HepG2 (cell line): ENCODE measurements around the gene BCKDHA.

Experiments used
- ATF3 ChIP-seq: sonication (generic); formaldehyde crosslinking; IDR thresholded peaks from 2 replicates; pipeline ENCODE4 v1.4.0; 2020; ENCODE audit warnings: missing genetic modification reagents
- CHD4 ChIP-seq: fragments of 200-600 bp; sonication (generic); IDR thresholded peaks from 2 replicates; pipeline ENCODE4 v1.7.0; 2017; ENCODE audit warnings: mild to moderate bottlenecking, low read length, borderline replicate concordance
- ISL2 ChIP-seq: sonication (generic); formaldehyde crosslinking; IDR thresholded peaks from 2 replicates; pipeline ENCODE4 v1.5.0; 2020; ENCODE audit warnings: missing genetic modification reagents
- MXD1 ChIP-seq: sonication (generic); formaldehyde crosslinking; IDR thresholded peaks from 2 replicates; pipeline ENCODE4 v1.4.0; 2020; ENCODE audit warnings: mild to moderate bottlenecking, missing genetic modification reagents
- ZNF704 ChIP-seq: sonication (generic); formaldehyde crosslinking; IDR thresholded peaks from 2 replicates; pipeline ENCODE4 v1.8.1; 2023; ENCODE audit warnings: mild to moderate bottlenecking, inconsistent platforms, moderate library complexity, missing genetic modification reagents, borderline replicate concordance

GRCh38 chr19:41367848-41368301 is 29.7 kb upstream of the BCKDHA start:
- TF ChIP-seq CHD4 (no peak), MXD1 (CRISPR knock-in tag) (no peak), ISL2 (no peak), ZNF704 (CRISPR knock-in tag) (no peak), ATF3 (CRISPR knock-in tag) (no peak)
